Upper lobe of left lung (tissue), 4 donors: Measurements from ENCODE around the gene GRPR.

ENCODE experiments used
- EP300 ChIP-seq, 4 donors: sonication (generic); formaldehyde crosslinking; IDR thresholded peaks; one replicate each; pipeline ENCODE4 v1.5.1; 2017; ENCODE audit warnings: antibody characterized with exemption in 4 of 4, control low read depth in 2 of 4
- POLR2A ChIP-seq, 4 donors: fragments of 450-650 bp; IDR thresholded peaks; one replicate each; pipeline ENCODE4 v1.5.1; 2016 to 2017; ENCODE audit warnings: antibody characterized with exemption in 4 of 4, mild to moderate bottlenecking in 2 of 4
- POLR2AphosphoS5 ChIP-seq, 2 donors: sonication (generic); formaldehyde crosslinking; IDR thresholded peaks; one replicate each; pipeline ENCODE4 v1.5.1; 2017; ENCODE audit warnings: antibody characterized with exemption in 2 of 2
- TF ChIP-seq, protein P1 (sequence below), 6 experiments: fragments of 450-650 bp in 4 of 6; fragments of 200-600 bp in 2 of 6; sonication (generic) in 2 of 6; IDR thresholded peaks; one replicate each; pipeline ENCODE4 v1.5.1; 2016 to 2019; ENCODE audit warnings: antibody characterized with exemption in 6 of 6

DNA sequence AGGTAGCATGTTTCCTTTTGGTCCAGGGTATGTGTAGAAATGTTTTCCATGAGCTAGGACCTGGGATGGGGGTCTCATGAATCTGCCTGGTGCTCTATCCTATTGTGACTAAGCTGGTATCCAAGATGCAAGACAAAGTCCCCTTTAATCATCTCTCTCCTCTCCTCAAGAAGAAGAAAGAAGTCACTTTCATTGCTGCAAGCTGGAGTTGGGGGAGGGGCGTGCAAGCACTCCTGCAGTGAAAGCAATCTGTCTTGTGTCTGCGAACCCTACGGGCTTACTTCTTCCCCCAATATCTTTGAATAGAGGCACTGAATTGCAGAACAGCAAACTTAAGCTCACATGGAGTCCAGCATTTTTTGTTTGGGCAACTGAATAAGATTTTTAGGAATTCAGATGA, 27.2 kb upstream of the GRPR start:
- TF ChIP-seq, protein P1, sequence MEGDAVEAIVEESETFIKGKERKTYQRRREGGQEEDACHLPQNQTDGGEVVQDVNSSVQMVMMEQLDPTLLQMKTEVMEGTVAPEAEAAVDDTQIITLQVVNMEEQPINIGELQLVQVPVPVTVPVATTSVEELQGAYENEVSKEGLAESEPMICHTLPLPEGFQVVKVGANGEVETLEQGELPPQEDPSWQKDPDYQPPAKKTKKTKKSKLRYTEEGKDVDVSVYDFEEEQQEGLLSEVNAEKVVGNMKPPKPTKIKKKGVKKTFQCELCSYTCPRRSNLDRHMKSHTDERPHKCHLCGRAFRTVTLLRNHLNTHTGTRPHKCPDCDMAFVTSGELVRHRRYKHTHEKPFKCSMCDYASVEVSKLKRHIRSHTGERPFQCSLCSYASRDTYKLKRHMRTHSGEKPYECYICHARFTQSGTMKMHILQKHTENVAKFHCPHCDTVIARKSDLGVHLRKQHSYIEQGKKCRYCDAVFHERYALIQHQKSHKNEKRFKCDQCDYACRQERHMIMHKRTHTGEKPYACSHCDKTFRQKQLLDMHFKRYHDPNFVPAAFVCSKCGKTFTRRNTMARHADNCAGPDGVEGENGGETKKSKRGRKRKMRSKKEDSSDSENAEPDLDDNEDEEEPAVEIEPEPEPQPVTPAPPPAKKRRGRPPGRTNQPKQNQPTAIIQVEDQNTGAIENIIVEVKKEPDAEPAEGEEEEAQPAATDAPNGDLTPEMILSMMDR (IDR thresholded peaks at IDR 0.05): no peak
- TF ChIP-seq POLR2A (IDR thresholded peaks at IDR 0.05): no peak
- TF ChIP-seq EP300 (IDR thresholded peaks at IDR 0.05): no peak
- no peak for TF ChIP-seq POLR2AphosphoS5 (IDR thresholded peaks at IDR 0.05)
